ENCODE data around the gene PCDH1. TPM values are rescaled to one million over a fixed set of nuclear protein-coding genes. Genes with fewer than 3 reads are reported as not detected.
A peak's percentile ranks its signal among the peaks of the same experiment; 100 is the strongest.
"Not testable (repeated sequence)": the region's sequence is repeated elsewhere in the genome, so short reads cannot be mapped to it uniquely, and the experiment has no call there.

PCDH1 gene
- total RNA-seq, 1 experiment from 2014 or later = 3.8 TPM

- H3K4me3 ChIP-seq = no peak overlapping the region
- no peak for DNase-seq
- peaks cover 6% of the 10 kb centered on the region; the same call in 1 of the 2 replicates for H3K27me3 ChIP-seq
- no peaks in the 10 kb centered on the region for H3K9me3 ChIP-seq
- H3K36me3 ChIP-seq = no peaks in the 10 kb centered on the region
Measured at GRCh38 chr5:141835928-141836670, 42.1 kb downstream of the PCDH1 start.

- H3K9me3 ChIP-seq = no peaks in the 10 kb centered on the region
- peaks cover 7% of the 10 kb centered on the region; the same call in 1 of the 2 replicates for H3K27me3 ChIP-seq
- H3K4me3 ChIP-seq = no peak overlapping the region
- DNase-seq = no peak
- no peaks in the 10 kb centered on the region for H3K36me3 ChIP-seq
Measured at GRCh38 chr5:141834331-141834730, 43.9 kb downstream of the PCDH1 start.

- H3K27me3 ChIP-seq = peaks cover 7% of the 10 kb centered on the region; the same call in 1 of the 2 replicates
- H3K36me3 ChIP-seq = no peaks in the 10 kb centered on the region
- no peak for DNase-seq
- no peaks in the 10 kb centered on the region for H3K9me3 ChIP-seq
- no peak overlapping the region for H3K4me3 ChIP-seq
Measured at GRCh38 chr5:141832131-141832530, 46.1 kb downstream of the PCDH1 start.

- Histone ChIP-seq H3K4me3 (no peak overlapping the region), H3K9me3 (no peaks in the 10 kb centered on the region), H3K27me3 (peaks cover 7% of the 10 kb centered on the region; the same call in 1 of the 2 replicates), H3K36me3 (no peaks in the 10 kb centered on the region)
- no peak for DNase-seq
Measured at GRCh38 chr5:141828162-141828561, 50.0 kb downstream of the PCDH1 start.

GRCh38 chr5:141826674-141827073, 51.5 kb downstream of the PCDH1 start:
- Histone ChIP-seq H3K27me3 (0 out of 2 replicates have a peak, but pooled peaks cover 4% of the 10 kb centered on the region), H3K36me3 (no peaks in the 10 kb centered on the region), H3K9me3 (no peaks in the 10 kb centered on the region), H3K4me3 (no peak overlapping the region)
- DNase-seq = no peak

GRCh38 chr5:141825791-141826560, 52.2 kb downstream of the PCDH1 start:
- Histone ChIP-seq H3K9me3 (no peaks in the 10 kb centered on the region), H3K27me3 (no peaks in the 10 kb centered on the region), H3K4me3 (no peak overlapping the region), H3K36me3 (no peaks in the 10 kb centered on the region)
- DNase-seq = no peak

GRCh38 chr5:141825241-141825671, 53.0 kb downstream of the PCDH1 start:
- H3K27me3 ChIP-seq = no peaks in the 10 kb centered on the region
- no peaks in the 10 kb centered on the region for H3K9me3 ChIP-seq
- no peaks in the 10 kb centered on the region for H3K36me3 ChIP-seq
- DNase-seq = no peak
- H3K4me3 ChIP-seq = no peak overlapping the region

- H3K9me3 ChIP-seq = no peaks in the 10 kb centered on the region
- H3K27me3 ChIP-seq = no peaks in the 10 kb centered on the region
- no peaks in the 10 kb centered on the region for H3K36me3 ChIP-seq
- DNase-seq = no peak
- H3K4me3 ChIP-seq = no peak overlapping the region
Measured at GRCh38 chr5:141824717-141825116, 53.5 kb downstream of the PCDH1 start.

GRCh38 chr5:141823056-141823455, 55.2 kb downstream of the PCDH1 start:
- 0 out of 2 replicates have a peak, but pooled peaks cover 3% of the 10 kb centered on the region for H3K27me3 ChIP-seq
- no peaks in the 10 kb centered on the region for H3K36me3 ChIP-seq
- H3K9me3 ChIP-seq = no peaks in the 10 kb centered on the region
- no peak for DNase-seq
- H3K4me3 ChIP-seq = no peak overlapping the region

- Histone ChIP-seq H3K27me3 (0 out of 2 replicates have a peak, but pooled peaks cover 3% of the 10 kb centered on the region), H3K36me3 (no peaks in the 10 kb centered on the region), H3K9me3 (no peaks in the 10 kb centered on the region), H3K4me3 (no peak overlapping the region)
- DNase-seq = peak; percentile 96
Measured at GRCh38 chr5:141822144-141822543, 56.1 kb downstream of the PCDH1 start.

GRCh38 chr5:141821430-141821925, 56.7 kb downstream of the PCDH1 start:
- no peaks in the 10 kb centered on the region for H3K9me3 ChIP-seq
- DNase-seq = peak; percentile 83
- H3K36me3 ChIP-seq = no peaks in the 10 kb centered on the region
- H3K4me3 ChIP-seq = no peak overlapping the region
- H3K27me3 ChIP-seq = 0 out of 2 replicates have a peak, but pooled peaks cover 3% of the 10 kb centered on the region

- not testable (repeated sequence) for H3K27me3 ChIP-seq, DNase-seq, H3K36me3 ChIP-seq, H3K9me3 ChIP-seq, H3K4me3 ChIP-seq
Measured at GRCh38 chr5:141820686-141821085, 57.5 kb downstream of the PCDH1 start.

- Histone ChIP-seq H3K9me3 (0 out of 2 replicates have a peak, but pooled peaks cover 2% of the 10 kb centered on the region), H3K27me3 (0 out of 2 replicates have a peak, but pooled peaks cover 3% of the 10 kb centered on the region), H3K36me3 (no peaks in the 10 kb centered on the region), H3K4me3 (no peak overlapping the region)
- DNase-seq = no peak
Measured at GRCh38 chr5:141817631-141818030, 60.6 kb downstream of the PCDH1 start.

- Histone ChIP-seq H3K9me3 (0 out of 2 replicates have a peak, but pooled peaks cover 2% of the 10 kb centered on the region), H3K27me3 (0 out of 2 replicates have a peak, but pooled peaks cover 3% of the 10 kb centered on the region), H3K4me3 (no peak overlapping the region), H3K36me3 (no peaks in the 10 kb centered on the region)
- DNase-seq = no peak
Measured at GRCh38 chr5:141816598-141817399, 61.4 kb downstream of the PCDH1 start.

- 0 out of 2 replicates have a peak, but pooled peaks cover 2% of the 10 kb centered on the region for H3K9me3 ChIP-seq
- no peak for DNase-seq
- H3K36me3 ChIP-seq = no peaks in the 10 kb centered on the region
- peaks cover 11% of the 10 kb centered on the region for H3K27me3 ChIP-seq
- H3K4me3 ChIP-seq = no peak overlapping the region
Measured at GRCh38 chr5:141815796-141816180, 62.4 kb downstream of the PCDH1 start.

- H3K4me3 ChIP-seq = no peak overlapping the region
- no peak for DNase-seq
- no peaks in the 10 kb centered on the region for H3K36me3 ChIP-seq
- H3K9me3 ChIP-seq = 0 out of 2 replicates have a peak, but pooled peaks cover 2% of the 10 kb centered on the region
- H3K27me3 ChIP-seq = peaks cover 17% of the 10 kb centered on the region
Measured at GRCh38 chr5:141815051-141815795, 63.0 kb downstream of the PCDH1 start.
